Osteocyte (in vitro differentiated cells): Measurements from ENCODE around the gene PLEKHN1. TPM values are rescaled to one million over a fixed set of nuclear protein-coding genes. Genes with fewer than 3 reads are reported as not detected.

ENCODE experiments used
- DNase-seq: peaks from one replicate; pipeline ENCODE4 v3.0.0; 2021; ENCODE audit warnings: mixed read lengths; ENCODE audit not compliant: unreplicated experiment; ENCODE audit errors: extremely low spot score
- H3K27ac Mint-ChIP-seq: one replicate; pipeline ENCODE4 v1.8.0; 2021; ENCODE audit warnings: mild to moderate bottlenecking, mixed read lengths; ENCODE audit not compliant: unreplicated experiment
- H3K27me3 Mint-ChIP-seq: one replicate; pipeline ENCODE4 v1.8.0; 2021; ENCODE audit warnings: mixed read lengths; ENCODE audit not compliant: unreplicated experiment
- H3K36me3 Mint-ChIP-seq: one replicate; pipeline ENCODE4 v1.8.0; 2021; ENCODE audit warnings: mixed read lengths; ENCODE audit not compliant: unreplicated experiment
- H3K4me1 Mint-ChIP-seq: one replicate; pipeline ENCODE4 v1.8.0; 2021; ENCODE audit warnings: mixed read lengths; ENCODE audit not compliant: unreplicated experiment
- H3K4me3 Mint-ChIP-seq: one replicate; pipeline ENCODE4 v1.8.0; 2021; ENCODE audit warnings: mild to moderate bottlenecking, moderate library complexity, mixed read lengths; ENCODE audit not compliant: unreplicated experiment
- H3K9me3 Mint-ChIP-seq: one replicate; pipeline ENCODE4 v1.8.0; 2021; ENCODE audit warnings: mixed read lengths; ENCODE audit not compliant: unreplicated experiment
- total RNA-seq: library from RNA; stranded (reverse); gene quantifications from 2 replicates; pipeline ENCODE4 v1.2.1, GENCODE V29; 2021
- TF ChIP-seq, protein P1 (sequence below): fragments of 200-600 bp; sonication (generic); IDR thresholded peaks from 2 replicates; pipeline ENCODE4 v1.5.0; 2021; ENCODE audit warnings: antibody characterized with exemption, mild to moderate bottlenecking, moderate library complexity

PLEKHN1 gene
- total RNA-seq, 1 donor from 2014 or later = 0.21 TPM

DNA sequence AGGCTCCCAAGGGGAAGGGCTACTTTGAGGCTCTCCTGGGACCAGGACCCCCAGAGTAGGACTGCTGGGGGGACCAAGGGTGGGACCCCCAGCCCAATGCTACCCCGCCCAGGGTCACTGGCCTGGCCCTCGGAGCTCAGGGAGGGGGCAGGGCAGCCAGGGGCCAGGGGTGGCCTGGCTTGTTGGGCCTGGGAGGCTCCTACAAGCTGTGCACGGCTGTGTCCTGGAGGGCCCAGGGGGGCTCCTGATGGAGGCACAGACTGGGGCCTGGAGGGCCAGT is 31.4 kb downstream of the PLEKHN1 start:
- TF ChIP-seq, protein P1, sequence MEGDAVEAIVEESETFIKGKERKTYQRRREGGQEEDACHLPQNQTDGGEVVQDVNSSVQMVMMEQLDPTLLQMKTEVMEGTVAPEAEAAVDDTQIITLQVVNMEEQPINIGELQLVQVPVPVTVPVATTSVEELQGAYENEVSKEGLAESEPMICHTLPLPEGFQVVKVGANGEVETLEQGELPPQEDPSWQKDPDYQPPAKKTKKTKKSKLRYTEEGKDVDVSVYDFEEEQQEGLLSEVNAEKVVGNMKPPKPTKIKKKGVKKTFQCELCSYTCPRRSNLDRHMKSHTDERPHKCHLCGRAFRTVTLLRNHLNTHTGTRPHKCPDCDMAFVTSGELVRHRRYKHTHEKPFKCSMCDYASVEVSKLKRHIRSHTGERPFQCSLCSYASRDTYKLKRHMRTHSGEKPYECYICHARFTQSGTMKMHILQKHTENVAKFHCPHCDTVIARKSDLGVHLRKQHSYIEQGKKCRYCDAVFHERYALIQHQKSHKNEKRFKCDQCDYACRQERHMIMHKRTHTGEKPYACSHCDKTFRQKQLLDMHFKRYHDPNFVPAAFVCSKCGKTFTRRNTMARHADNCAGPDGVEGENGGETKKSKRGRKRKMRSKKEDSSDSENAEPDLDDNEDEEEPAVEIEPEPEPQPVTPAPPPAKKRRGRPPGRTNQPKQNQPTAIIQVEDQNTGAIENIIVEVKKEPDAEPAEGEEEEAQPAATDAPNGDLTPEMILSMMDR = no peak
- Mint-ChIP-seq H3K9me3 (peaks cover under 1% of the 10 kb centered on the region), H3K27me3 (no peaks in the 10 kb centered on the region), H3K36me3 (peaks cover under 1% of the 10 kb centered on the region), H3K4me3 (no peak overlapping the region), H3K4me1 (peaks cover 12% of the 10 kb centered on the region), H3K27ac (no peak overlapping the region)
- no peak for DNase-seq

DNA sequence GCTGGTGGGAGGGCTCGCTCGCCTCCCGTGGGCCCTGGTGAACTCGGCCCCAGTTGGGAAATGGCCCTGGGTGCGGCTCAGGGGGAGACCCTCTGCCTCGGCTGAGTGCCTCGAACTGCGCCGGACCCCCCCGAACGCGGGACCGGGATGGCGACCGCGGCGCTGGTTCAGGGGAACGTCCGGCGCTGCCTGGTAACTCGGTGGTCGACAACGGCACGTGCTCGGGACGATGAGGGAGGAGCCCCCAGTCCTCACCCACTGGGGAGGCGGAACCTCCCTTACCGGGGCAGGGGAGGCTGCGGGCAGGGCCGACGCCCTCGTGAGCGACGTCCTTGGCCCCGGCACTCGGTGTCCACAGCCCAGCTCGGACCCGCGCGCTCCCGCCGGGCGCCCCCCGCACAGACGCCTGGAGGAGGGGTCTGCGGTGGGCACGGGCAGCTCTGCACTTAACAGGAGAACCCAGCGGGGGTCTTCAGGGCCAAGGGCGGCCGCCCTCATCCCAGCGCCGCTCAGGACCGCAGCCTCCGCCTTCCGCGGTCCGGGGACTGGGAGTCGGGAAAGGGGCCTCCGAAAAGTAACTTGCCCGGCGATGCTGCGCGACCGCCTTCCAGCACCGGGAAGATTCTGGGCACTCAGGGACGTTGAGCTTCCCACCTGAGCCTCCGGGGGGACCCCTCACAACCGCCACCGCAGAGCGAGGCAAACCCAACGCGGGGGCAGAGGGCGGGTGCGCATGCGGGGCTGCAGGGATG is 31.9 kb downstream of the PLEKHN1 start:
- Mint-ChIP-seq H3K27me3 (no peaks in the 10 kb centered on the region), H3K36me3 (peaks cover 1% of the 10 kb centered on the region), H3K27ac (peak overlapping the region; percentile 31), H3K9me3 (no peaks in the 10 kb centered on the region), H3K4me3 (peak overlapping the region; percentile 75), H3K4me1 (peaks cover 14% of the 10 kb centered on the region)
- TF ChIP-seq, protein P1 = no peak
- DNase-seq = no peak

DNA sequence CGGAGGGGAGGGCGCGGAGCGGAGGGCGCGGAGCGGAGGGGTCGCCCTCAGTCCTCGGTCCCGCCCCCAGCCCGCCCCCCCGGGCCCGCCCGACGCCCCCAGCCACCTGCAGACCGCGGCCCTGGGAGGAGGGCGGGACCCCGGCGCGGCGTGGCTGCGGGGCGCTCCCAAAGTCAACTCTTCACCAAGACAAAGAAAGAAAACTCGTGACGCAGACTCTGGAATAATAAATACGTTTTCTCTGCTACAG is 32.4 kb downstream of the PLEKHN1 start:
- H3K27me3 Mint-ChIP-seq = no peaks in the 10 kb centered on the region
- TF ChIP-seq, protein P1 = peak; percentile 3
- peaks cover 15% of the 10 kb centered on the region for H3K4me1 Mint-ChIP-seq
- peak overlapping the region; percentile 75 for H3K4me3 Mint-ChIP-seq
- H3K9me3 Mint-ChIP-seq = no peaks in the 10 kb centered on the region
- H3K27ac Mint-ChIP-seq = no peak overlapping the region
- peaks cover 2% of the 10 kb centered on the region for H3K36me3 Mint-ChIP-seq
- peak; percentile 84 for DNase-seq

DNA sequence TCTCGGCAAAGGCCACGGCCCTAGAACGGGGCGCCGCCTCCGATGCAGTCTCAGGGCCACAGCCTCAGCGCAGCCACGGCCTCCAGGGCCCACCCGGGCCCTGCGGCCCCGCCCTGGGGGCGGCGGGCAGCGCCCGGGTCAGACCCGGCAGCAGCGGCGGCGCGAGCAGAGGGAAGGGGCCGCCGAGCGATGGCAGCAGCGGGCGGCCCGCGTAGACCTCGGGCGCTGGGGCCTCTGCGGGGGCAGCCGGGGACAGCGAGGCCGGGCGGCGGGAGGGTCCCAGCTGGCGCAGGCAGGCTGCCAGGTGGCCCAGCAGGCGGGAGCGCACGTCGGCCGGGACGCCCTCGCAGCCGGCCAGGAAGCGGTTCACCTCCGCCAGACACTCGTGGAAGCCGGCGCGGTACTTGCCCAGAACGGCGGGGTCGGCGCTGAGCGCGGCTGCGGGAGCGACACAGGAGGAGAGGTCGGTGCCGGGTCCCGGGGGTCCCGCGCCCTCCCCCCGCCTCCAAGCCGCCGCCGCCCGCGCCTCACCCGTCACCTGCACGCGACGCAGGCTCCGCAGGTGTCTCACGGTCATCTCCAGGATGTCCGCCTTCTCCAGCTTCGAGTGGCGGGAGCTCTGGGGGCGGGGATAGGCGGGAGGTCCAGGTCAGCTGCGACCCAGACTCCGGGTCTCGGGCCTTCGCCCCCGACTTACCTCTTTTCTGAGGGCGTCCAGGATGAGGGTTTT is 32.9 kb downstream of the PLEKHN1 start:
- no peaks in the 10 kb centered on the region for H3K27me3 Mint-ChIP-seq
- DNase-seq = peak; percentile 84
- TF ChIP-seq, protein P1 = no peak
- peak overlapping the region; percentile 78 for H3K4me3 Mint-ChIP-seq
- peaks cover 15% of the 10 kb centered on the region for H3K4me1 Mint-ChIP-seq
- peaks cover 2% of the 10 kb centered on the region for H3K36me3 Mint-ChIP-seq
- H3K9me3 Mint-ChIP-seq = no peaks in the 10 kb centered on the region
- no peak overlapping the region for H3K27ac Mint-ChIP-seq

DNA sequence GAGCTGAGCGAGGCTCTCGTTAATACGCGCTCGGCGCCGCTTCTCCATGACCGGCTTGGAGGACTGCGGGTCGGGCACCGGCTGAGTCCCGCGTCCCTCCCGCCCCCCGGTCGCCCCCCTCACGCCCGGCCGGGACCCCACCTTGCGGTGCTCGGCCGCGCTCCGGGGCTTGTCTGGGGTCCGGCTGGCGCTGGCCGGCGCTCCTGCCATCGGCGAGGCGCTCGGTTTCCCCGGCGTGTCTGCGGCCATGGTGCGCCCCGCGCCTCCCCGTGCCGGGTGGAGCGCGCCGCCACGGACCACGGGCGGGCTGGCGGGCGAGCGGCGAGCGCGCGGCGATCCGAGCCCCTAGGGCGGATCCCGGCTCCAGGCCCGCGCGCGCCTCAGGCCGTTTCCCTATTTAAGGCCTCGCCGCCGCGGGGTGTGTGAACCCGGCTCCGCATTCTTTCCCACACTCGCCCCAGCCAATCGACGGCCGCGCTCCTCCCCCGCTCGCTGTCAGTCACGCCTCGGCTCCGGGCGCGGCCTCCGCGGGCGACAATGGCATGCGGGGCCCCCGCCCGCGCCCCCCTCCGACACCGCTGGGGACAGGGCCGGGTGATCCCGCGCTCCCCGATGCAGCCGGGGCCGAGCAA is 33.6 kb downstream of the PLEKHN1 start, which contains the start of gene HES4:
HES4 (minus strand) TSS at position 373 of the 632 bp plus-strand sequence; CDS start at position 249, 124 bp downstream.
- H3K27ac Mint-ChIP-seq = peak within 1 kb of the TSS; percentile 96
- no peaks in the 10 kb centered on the region for H3K9me3 Mint-ChIP-seq
- H3K36me3 Mint-ChIP-seq = peaks cover 2% of the 10 kb centered on the region
- H3K27me3 Mint-ChIP-seq = no peaks in the 10 kb centered on the region
- TF ChIP-seq, protein P1 = no peak
- peaks cover 20% of the 10 kb centered on the region for H3K4me1 Mint-ChIP-seq
- H3K4me3 Mint-ChIP-seq = peak within 1 kb of the TSS; percentile 88
- DNase-seq = peak; percentile 96
